CD14-positive monocyte (primary cell): Measurements from ENCODE around the gene GAPDHS. TPM values are rescaled to one million over a fixed set of nuclear protein-coding genes. Genes with fewer than 3 reads are reported as not detected.

Experiments used
- DNase-seq, 3 donors: peaks; one replicate each; pipeline ENCODE4 v3.0.0-alpha.2; 2011 to 2022
- H2AFZ ChIP-seq: 2 replicates; pipeline ENCODE4 v1.6.0; 2012; ENCODE audit warnings: mild to moderate bottlenecking, low read depth, low read length, inconsistent platforms; ENCODE audit not compliant: insufficient read depth, poor library complexity, severe bottlenecking
- H3K27ac ChIP-seq, 2 donors: 1 replicate in 1 of 2; 2 replicates in 1 of 2; pipeline ENCODE4 v1.5.1; 2012 to 2013; ENCODE audit warnings: low read length in 2 of 2, control low read depth in 1 of 2, inconsistent platforms in 1 of 2, low read depth in 1 of 2, mild to moderate bottlenecking in 1 of 2
- H3K27me3 ChIP-seq, 2 donors: one replicate each; pipeline versions ENCODE4 v1.6.0 to v1.6.1; 2011 to 2013; ENCODE audit warnings: low read length in 2 of 2; ENCODE audit not compliant: control insufficient read depth in 2 of 2, insufficient read depth in 2 of 2
- H3K36me3 ChIP-seq, 2 donors: replicated peaks in 1 of 2; 1 replicate in 1 of 2; 2 replicates in 1 of 2; pipeline versions ENCODE4 v1.5.1 to v1.6.1; 2012 to 2013; ENCODE audit warnings: low read length in 2 of 2, control low read depth in 1 of 2, inconsistent platforms in 1 of 2, mild to moderate bottlenecking in 1 of 2; ENCODE audit not compliant: insufficient read depth in 2 of 2, control insufficient read depth in 1 of 2
- H3K4me1 ChIP-seq, 2 donors: 1 replicate in 1 of 2; 2 replicates in 1 of 2; pipeline versions ENCODE4 v1.5.1 to v1.6.1; 2012 to 2013; ENCODE audit warnings: low read length in 2 of 2, control low read depth in 1 of 2, inconsistent platforms in 1 of 2, mild to moderate bottlenecking in 1 of 2, moderate library complexity in 1 of 2; ENCODE audit not compliant: insufficient read depth in 2 of 2, control insufficient read depth in 1 of 2
- H3K4me2 ChIP-seq: replicated peaks from 2 replicates; pipeline ENCODE3; 2012; ENCODE audit warnings: low read length, moderate library complexity, mild to moderate bottlenecking; ENCODE audit not compliant: poor library complexity, severe bottlenecking; ENCODE audit errors: extremely low read depth
- H3K4me3 ChIP-seq, 3 experiments: fragments of 200-600 bp in 1 of 3; sonication (generic) in 1 of 3; replicated peaks in 1 of 3; 1 replicate in 2 of 3; 2 replicates in 1 of 3; pipeline ENCODE4 v1.5.1; 2011 to 2013; ENCODE audit warnings: low read length in 3 of 3, mild to moderate bottlenecking in 3 of 3, control low read depth in 2 of 3, low read depth in 2 of 3, inconsistent platforms in 1 of 3, moderate library complexity in 1 of 3
- H3K79me2 ChIP-seq: 2 replicates; pipeline ENCODE4 v1.6.0; 2012; ENCODE audit warnings: mild to moderate bottlenecking, control low read depth, inconsistent platforms, low read length, moderate library complexity; ENCODE audit not compliant: insufficient read depth
- H3K9ac ChIP-seq: 2 replicates; pipeline ENCODE4 v1.6.0; 2017; ENCODE audit warnings: low read length, mild to moderate bottlenecking; ENCODE audit not compliant: insufficient read depth, poor library complexity, severe bottlenecking
- H3K9me3 ChIP-seq, 2 donors: replicated peaks in 1 of 2; 1 replicate in 1 of 2; 2 replicates in 1 of 2; pipeline versions ENCODE4 v1.5.1 to v1.6.1; 2012 to 2013; ENCODE audit warnings: low read length in 2 of 2, control low read depth in 1 of 2; ENCODE audit not compliant: control insufficient read depth in 1 of 2, insufficient read depth in 1 of 2
- H4K20me1 ChIP-seq: 2 replicates; pipeline ENCODE4 v1.6.0; 2012; ENCODE audit warnings: mild to moderate bottlenecking, low read length, control low read depth, moderate library complexity; ENCODE audit not compliant: insufficient read depth
- H3K27ac Mint-ChIP-seq, 7 donors: one replicate each; pipeline ENCODE4 v1.8.0; 2020; ENCODE audit warnings: mild to moderate bottlenecking in 7 of 7, mixed read lengths in 7 of 7, moderate library complexity in 6 of 7, inconsistent platforms in 2 of 7
- H3K27me3 Mint-ChIP-seq, 3 donors: one replicate each; pipeline ENCODE4 v1.8.0; 2021 to 2022; ENCODE audit warnings: low read depth in 3 of 3, mild to moderate bottlenecking in 3 of 3, mixed read lengths in 3 of 3, moderate library complexity in 3 of 3, inconsistent platforms in 1 of 3
- H3K36me3 Mint-ChIP-seq, 2 donors: one replicate each; pipeline ENCODE4 v1.8.0; 2020; ENCODE audit warnings: mixed read lengths in 2 of 2, inconsistent platforms in 1 of 2, mild to moderate bottlenecking in 1 of 2
- H3K4me1 Mint-ChIP-seq: one replicate; pipeline ENCODE4 v1.8.0; 2020; ENCODE audit warnings: mild to moderate bottlenecking, mixed read lengths
- H3K4me3 Mint-ChIP-seq, 2 donors: one replicate each; pipeline ENCODE4 v1.8.0; 2020; ENCODE audit warnings: mild to moderate bottlenecking in 2 of 2, mixed read lengths in 2 of 2, moderate library complexity in 1 of 2
- H3K9me3 Mint-ChIP-seq, 7 donors: one replicate each; pipeline ENCODE4 v1.8.0; 2020 to 2022; ENCODE audit warnings: mixed read lengths in 7 of 7, mild to moderate bottlenecking in 6 of 7, moderate library complexity in 6 of 7, inconsistent platforms in 2 of 7
- WGBS: methylation state at CpG from one replicate; pipeline ENCODE4 v1.1.5; 2013; ENCODE audit warnings: missing lambda C conversion rate; ENCODE audit not compliant: insufficient coverage; 5-methylcytosine and 5-hydroxymethylcytosine counted together
- intact Hi-C, 2 donors: fragments of 100-400 bp; cut with micrococcal nuclease; formaldehyde crosslinking; loops; one replicate each; pipeline versions ENCODE4 v1.15.0 to v1.15.1; 2023
- polyA plus RNA-seq, 3 donors: library from polyadenylated mRNA; depleted of rRNA in 1 of 3; unstranded in 2 of 3; stranded (reverse) in 1 of 3; fragments of 300-500 nt in 2 of 3; fragments of >200 nt in 1 of 3; fragmentation: Illumina TruSeq in 2 of 3; gene quantifications; 1 replicate in 2 of 3; 2 replicates in 1 of 3; pipeline ENCODE4 v1.2.3, GENCODE V29; 2012 to 2021
- TF ChIP-seq, protein P1 (sequence below): fragments of 200-600 bp; IDR thresholded peaks from one replicate; pipeline ENCODE4 v1.8.0; 2022; ENCODE audit warnings: antibody characterized with exemption, mild to moderate bottlenecking

The GAPDHS gene
- polyA plus RNA-seq, 3 donors, result not detected

DNA sequence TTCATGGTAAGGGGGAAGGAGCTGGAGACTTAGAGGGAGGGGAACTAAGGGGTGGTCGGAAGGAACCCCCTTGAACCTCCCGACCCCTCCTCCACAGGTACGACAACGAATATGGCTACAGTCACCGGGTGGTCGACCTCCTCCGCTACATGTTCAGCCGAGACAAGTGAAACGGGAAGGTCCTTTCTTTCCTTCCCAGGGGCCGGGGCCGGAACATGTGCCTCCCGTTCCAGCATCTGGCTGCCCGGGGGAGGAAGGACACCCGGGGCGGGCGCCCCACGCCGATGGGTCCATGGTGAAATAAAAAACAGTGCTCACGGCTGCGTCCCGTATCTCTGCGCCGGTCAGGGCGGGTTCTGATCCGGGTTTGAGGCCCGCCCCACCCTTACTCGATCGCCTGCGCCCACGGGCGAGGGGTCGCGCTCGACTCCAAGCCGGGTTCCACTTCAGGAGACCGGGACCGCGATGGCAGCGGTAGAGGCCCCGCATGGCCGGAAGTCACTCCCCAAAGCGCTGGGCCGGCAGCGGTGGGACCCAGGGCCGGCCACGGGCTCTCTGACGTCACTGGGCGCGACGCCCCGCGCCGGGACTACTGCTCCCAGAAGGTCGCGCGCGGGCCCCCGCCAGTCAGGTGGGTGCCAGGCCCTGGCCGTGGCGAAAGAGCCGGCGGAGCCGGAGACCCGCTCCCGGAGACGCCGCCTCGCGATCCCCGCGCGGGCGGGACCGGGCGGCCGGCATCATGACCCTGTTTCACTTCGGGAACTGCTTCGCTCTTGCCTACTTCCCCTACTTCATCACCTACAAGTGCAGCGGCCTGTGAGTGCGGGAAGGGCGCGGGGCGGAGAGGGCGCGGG lies 12.0 kb downstream of the GAPDHS start, which contains the start of gene TMEM147:
TMEM147 (plus strand) TSS at position 626 of the 854 bp plus-strand sequence; CDS start at position 740, 114 bp downstream.
- peaks cover 30% of the 10 kb centered on the region for H3K4me1 Mint-ChIP-seq
- intact Hi-C loops, result loop anchor here in 1 of 2 donors (5.0 kb wide), 1 partner anchor 172 kb away; the partner anchor contains the start of gene KMT2B

DNA sequence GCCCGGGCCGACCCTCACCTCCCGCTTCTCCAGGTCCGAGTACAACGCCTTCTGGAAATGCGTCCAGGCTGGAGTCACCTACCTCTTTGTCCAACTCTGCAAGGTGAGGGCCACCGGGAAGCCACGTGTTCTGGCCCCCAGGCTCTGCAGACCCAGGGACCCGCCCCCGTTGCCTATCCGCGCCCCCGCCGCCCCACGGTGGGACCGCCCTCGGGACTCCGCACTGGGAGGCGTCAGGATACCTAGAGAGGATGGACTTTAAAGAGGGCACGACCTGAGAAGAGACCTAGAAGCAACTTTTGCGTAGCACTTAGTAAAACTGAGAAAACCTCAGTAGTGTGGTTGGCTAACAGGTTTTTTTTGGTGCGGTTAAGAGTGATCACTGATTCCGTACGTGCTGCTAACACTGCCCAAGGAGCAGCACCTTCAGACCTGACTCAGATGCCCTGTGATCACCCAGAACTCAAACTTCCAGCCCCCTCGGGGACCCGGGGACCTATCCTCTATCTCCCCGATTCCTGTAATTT lies 12.7 kb downstream of the GAPDHS start:
- Histone ChIP-seq H4K20me1 (peaks cover 4% of the 10 kb centered on the region), H3K27ac (peak overlapping the region; percentile 4 to 88), H2AFZ (peak overlapping the region; percentile 94), H3K9me3 (no peaks in the 10 kb centered on the region), H3K4me2 (peak overlapping the region; percentile 96), H3K4me1 (peaks cover 21 to 28% of the 10 kb centered on the region in 2 donors), H3K36me3 (peaks cover 4 to 9% of the 10 kb centered on the region in 2 donors), H3K4me3 (peak overlapping the region; percentile 81 to 90 (median 83)), H3K79me2 (peaks cover 8% of the 10 kb centered on the region), H3K9ac (peak overlapping the region; percentile 90), H3K27me3 (no peaks in the 10 kb centered on the region)
- peaks cover 0 to 1% (median 0%) of the 10 kb centered on the region in 3 donors for H3K27me3 Mint-ChIP-seq
- peaks cover 30% of the 10 kb centered on the region for H3K4me1 Mint-ChIP-seq
- H3K27ac Mint-ChIP-seq, result peak overlapping the region in 6 of 7 donors; percentile 12 to 86 (median 65)
- TF ChIP-seq, protein P1, sequence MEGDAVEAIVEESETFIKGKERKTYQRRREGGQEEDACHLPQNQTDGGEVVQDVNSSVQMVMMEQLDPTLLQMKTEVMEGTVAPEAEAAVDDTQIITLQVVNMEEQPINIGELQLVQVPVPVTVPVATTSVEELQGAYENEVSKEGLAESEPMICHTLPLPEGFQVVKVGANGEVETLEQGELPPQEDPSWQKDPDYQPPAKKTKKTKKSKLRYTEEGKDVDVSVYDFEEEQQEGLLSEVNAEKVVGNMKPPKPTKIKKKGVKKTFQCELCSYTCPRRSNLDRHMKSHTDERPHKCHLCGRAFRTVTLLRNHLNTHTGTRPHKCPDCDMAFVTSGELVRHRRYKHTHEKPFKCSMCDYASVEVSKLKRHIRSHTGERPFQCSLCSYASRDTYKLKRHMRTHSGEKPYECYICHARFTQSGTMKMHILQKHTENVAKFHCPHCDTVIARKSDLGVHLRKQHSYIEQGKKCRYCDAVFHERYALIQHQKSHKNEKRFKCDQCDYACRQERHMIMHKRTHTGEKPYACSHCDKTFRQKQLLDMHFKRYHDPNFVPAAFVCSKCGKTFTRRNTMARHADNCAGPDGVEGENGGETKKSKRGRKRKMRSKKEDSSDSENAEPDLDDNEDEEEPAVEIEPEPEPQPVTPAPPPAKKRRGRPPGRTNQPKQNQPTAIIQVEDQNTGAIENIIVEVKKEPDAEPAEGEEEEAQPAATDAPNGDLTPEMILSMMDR, result no peak
- WGBS, result under 1% methylated on average over 23 of the region's 27 CpGs
- peak overlapping the region; percentile 87 to 90 for H3K4me3 Mint-ChIP-seq
- no peaks in the 10 kb centered on the region for H3K9me3 Mint-ChIP-seq
- no peak for DNase-seq
- intact Hi-C loops, result loop anchor here in 1 of 2 donors (5.0 kb wide), 1 partner anchor 171 kb away; the partner anchor contains the start of gene KMT2B
- peaks cover 25 to 26% of the 10 kb centered on the region in 2 donors for H3K36me3 Mint-ChIP-seq

More for the DNA sequence above, 12.0 kb downstream of the GAPDHS start, which contains the start of gene TMEM147:
- Mint-ChIP-seq H3K9me3 (no peaks in the 10 kb centered on the region), H3K27me3 (peaks cover 0 to 2% (median 0%) of the 10 kb centered on the region in 3 donors), H3K4me3 (peak within 1 kb of the TSS; percentile 87 to 93), H3K27ac (peak within 1 kb of the TSS; percentile 68 to 92 (median 77)), H3K36me3 (peaks cover 19 to 23% of the 10 kb centered on the region in 2 donors)
- under 1% methylated on average over 83 of the region's 85 CpGs for WGBS
- peaks cover 4% of the 10 kb centered on the region for H4K20me1 ChIP-seq
- H2AFZ ChIP-seq, result peak within 1 kb of the TSS; percentile 94
- TF ChIP-seq, protein P1, result no peak
- H3K4me2 ChIP-seq, result peak within 1 kb of the TSS; percentile 96
- no peaks in the 10 kb centered on the region for H3K9me3 ChIP-seq
- no peaks in the 10 kb centered on the region for H3K27me3 ChIP-seq
- H3K4me1 ChIP-seq, result peaks cover 21 to 28% of the 10 kb centered on the region in 2 donors
- H3K9ac ChIP-seq, result peak within 1 kb of the TSS; percentile 90
- peaks cover 8% of the 10 kb centered on the region for H3K79me2 ChIP-seq
- H3K36me3 ChIP-seq, result peaks cover 4 to 9% of the 10 kb centered on the region in 2 donors
- peak; percentile 69 to 83 (median 82) for DNase-seq
- peak within 1 kb of the TSS; percentile 71 to 88 for H3K27ac ChIP-seq
- peak within 1 kb of the TSS; percentile 81 to 90 (median 83) for H3K4me3 ChIP-seq
